Mesothelial cell of epicardium (in vitro differentiated cells): ENCODE measurements around the gene COQ2. TPM values are rescaled to one million over a fixed set of nuclear protein-coding genes. Genes with fewer than 3 reads are reported as not detected.
"Not testable (repeated sequence)": the region's sequence is repeated elsewhere in the genome, so short reads cannot be mapped to it uniquely, and the experiment has no call there.

ENCODE experiments used
- DNase-seq, 2 experiments: peaks; one replicate each; pipeline ENCODE4 v3.0.0; 2021; ENCODE audit warnings: low spot score in 2 of 2; ENCODE audit not compliant: unreplicated experiment in 2 of 2
- H3K27ac Mint-ChIP-seq: 2 replicates; pipeline ENCODE4 v1.8.0; 2021; ENCODE audit warnings: mixed read lengths
- H3K27me3 Mint-ChIP-seq: 2 replicates; pipeline ENCODE4 v1.8.0; 2021; ENCODE audit warnings: low read depth, mixed read lengths
- H3K36me3 Mint-ChIP-seq: 2 replicates; pipeline ENCODE4 v1.8.0; 2021; ENCODE audit warnings: mixed read lengths
- H3K4me1 Mint-ChIP-seq: 2 replicates; pipeline ENCODE4 v1.8.0; 2021; ENCODE audit warnings: mixed read lengths
- H3K4me3 Mint-ChIP-seq: 2 replicates; pipeline ENCODE4 v1.8.0; 2021; ENCODE audit warnings: mild to moderate bottlenecking, moderate library complexity, mixed read lengths
- H3K9me3 Mint-ChIP-seq: 2 replicates; pipeline ENCODE4 v1.8.0; 2021; ENCODE audit warnings: mixed read lengths
- total RNA-seq: library from RNA; stranded (reverse); gene quantifications from 3 replicates; pipeline ENCODE4 v1.2.1, GENCODE V29; 2021
- TF ChIP-seq, protein P1 (sequence below): fragments of 200-600 bp; sonication (generic); IDR thresholded peaks from one replicate; pipeline ENCODE4 v1.5.0; 2021; ENCODE audit warnings: antibody characterized with exemption; ENCODE audit not compliant: unreplicated experiment

COQ2 gene
- total RNA-seq, 1 donor from 2014 or later, result 8.0 TPM

DNA sequence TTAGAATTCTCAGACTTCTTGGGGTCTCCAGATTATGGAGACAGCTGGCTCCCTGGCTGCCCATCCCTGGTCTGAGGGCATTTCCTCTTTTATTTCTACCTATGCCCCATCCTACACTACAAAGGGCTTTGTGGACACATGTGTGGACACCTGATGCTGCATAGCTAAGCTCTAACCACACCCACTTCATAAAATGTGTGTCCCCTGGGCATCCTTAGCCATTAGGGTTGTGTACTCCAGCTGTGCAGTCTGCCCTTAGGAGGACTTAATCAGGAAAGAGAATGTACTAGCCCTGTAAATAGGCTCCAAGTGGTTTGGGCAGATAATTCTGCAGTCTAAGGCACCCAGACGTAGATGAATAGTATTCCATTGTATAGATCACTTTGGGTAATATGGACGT is 47.0 kb downstream of the COQ2 start:
- no peaks in the 10 kb centered on the region for H3K9me3 Mint-ChIP-seq
- no peak overlapping the region for H3K4me3 Mint-ChIP-seq
- H3K27ac Mint-ChIP-seq, result no peak overlapping the region
- TF ChIP-seq, protein P1, sequence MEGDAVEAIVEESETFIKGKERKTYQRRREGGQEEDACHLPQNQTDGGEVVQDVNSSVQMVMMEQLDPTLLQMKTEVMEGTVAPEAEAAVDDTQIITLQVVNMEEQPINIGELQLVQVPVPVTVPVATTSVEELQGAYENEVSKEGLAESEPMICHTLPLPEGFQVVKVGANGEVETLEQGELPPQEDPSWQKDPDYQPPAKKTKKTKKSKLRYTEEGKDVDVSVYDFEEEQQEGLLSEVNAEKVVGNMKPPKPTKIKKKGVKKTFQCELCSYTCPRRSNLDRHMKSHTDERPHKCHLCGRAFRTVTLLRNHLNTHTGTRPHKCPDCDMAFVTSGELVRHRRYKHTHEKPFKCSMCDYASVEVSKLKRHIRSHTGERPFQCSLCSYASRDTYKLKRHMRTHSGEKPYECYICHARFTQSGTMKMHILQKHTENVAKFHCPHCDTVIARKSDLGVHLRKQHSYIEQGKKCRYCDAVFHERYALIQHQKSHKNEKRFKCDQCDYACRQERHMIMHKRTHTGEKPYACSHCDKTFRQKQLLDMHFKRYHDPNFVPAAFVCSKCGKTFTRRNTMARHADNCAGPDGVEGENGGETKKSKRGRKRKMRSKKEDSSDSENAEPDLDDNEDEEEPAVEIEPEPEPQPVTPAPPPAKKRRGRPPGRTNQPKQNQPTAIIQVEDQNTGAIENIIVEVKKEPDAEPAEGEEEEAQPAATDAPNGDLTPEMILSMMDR, result no peak
- no peak for DNase-seq
- H3K4me1 Mint-ChIP-seq, result peaks cover 2% of the 10 kb centered on the region
- no peaks in the 10 kb centered on the region for H3K36me3 Mint-ChIP-seq
- no peaks in the 10 kb centered on the region for H3K27me3 Mint-ChIP-seq

DNA sequence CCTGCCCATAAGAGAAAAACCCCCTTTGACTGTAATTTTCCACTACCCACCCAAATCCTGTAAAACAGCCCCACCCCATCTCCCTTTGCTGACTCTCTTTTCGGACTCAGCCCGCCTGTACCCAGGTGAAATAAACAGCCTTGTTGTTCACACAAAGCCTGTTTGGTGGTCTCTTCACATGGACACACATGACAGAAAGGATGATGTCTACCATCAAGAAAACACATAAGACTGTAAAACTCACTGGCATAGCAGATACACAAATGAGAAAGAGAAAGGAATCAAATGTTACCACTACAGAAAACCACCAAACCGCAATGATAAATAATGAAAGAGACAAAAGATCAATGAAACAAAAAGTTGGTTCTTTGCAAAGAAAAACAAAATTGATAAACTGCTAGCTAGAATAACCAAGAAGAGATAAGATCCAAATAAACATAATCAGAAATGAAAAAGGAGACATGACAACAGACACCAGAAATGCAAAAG is 48.9 kb downstream of the COQ2 start:
- H3K27me3 Mint-ChIP-seq, H3K9me3 Mint-ChIP-seq, H3K4me3 Mint-ChIP-seq, H3K36me3 Mint-ChIP-seq, DNase-seq, H3K4me1 Mint-ChIP-seq, H3K27ac Mint-ChIP-seq: not testable (repeated sequence)

DNA sequence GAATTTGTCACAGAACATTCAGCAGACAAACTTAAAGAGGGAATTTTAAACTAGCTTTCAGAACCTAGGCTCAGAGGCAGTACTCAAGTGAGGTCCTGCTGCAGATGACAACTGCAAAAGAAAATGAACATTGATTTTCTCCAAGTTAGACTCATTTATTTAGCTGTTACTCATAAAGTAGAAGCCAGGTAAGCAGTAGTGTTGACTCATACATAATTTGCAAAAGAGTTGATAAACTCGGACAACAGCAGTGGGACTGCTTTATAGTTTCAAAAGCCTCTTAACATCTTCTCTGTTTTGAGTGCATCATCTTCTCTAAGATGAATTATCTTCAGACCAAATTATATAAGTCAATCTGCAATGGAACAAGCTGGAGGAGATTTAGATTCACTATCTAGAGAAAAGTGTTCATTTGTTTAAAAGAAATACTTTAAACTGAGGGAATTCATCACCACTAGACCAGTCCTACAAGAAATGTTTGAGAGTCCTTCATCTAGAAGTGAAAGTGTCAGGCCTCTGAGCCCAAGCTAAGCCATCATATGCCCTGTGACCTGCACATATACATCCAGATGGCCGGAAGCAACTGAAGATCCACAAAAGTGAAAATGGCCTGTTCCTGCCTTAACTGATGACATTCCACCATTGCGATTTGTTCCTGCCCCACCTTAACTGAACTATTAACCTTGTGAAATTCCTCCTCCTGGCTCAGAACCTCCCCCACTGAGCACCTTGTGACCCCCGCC is 49.5 kb downstream of the COQ2 start:
- Mint-ChIP-seq H3K4me3 (no peak overlapping the region), H3K27ac (no peak overlapping the region), H3K36me3 (no peaks in the 10 kb centered on the region), H3K4me1 (peaks cover 2% of the 10 kb centered on the region), H3K9me3 (no peaks in the 10 kb centered on the region), H3K27me3 (no peaks in the 10 kb centered on the region)
- no peak for DNase-seq
- TF ChIP-seq, protein P1, result no peak

DNA sequence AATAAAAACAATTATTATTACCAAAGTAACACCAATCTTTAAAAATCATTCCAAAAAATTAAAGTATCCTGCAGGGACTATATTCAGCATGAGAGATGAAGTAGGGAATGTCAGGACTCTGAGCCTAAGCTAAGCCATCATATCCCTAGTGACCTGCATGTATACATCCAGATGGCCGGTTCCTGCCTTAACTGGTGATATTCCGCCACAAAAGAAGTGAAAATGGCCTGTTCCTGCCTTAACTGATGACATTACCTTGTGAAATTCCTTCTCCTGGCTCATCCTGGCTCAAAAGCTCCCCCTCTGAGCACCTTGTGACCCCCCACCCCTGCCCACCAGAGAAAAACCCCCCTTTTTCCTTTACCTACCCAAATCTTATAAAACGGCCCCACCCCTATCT is 50.2 kb downstream of the COQ2 start:
- H3K4me1 Mint-ChIP-seq, H3K27me3 Mint-ChIP-seq, DNase-seq, H3K9me3 Mint-ChIP-seq, H3K4me3 Mint-ChIP-seq, H3K36me3 Mint-ChIP-seq, H3K27ac Mint-ChIP-seq: not testable (repeated sequence)

DNA sequence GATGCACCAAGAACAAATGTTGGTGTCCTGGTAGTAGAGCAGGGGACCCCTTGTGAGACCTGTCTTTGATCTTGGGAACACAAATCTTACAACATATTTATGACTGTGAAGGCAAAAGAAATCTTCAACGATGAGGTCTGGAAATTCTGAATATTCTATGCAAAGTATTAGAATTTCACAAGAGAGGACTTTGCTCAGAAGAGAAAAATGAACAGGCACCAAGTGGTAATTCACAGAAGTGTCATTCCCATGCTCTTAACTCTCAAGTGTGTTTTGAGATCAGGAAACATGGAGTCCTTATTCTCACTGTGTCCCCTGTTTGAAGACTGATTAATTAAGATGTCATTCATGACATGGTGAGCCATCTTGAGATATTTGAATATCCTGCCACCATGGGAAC is 52.5 kb downstream of the COQ2 start:
- TF ChIP-seq, protein P1, result no peak

DNA sequence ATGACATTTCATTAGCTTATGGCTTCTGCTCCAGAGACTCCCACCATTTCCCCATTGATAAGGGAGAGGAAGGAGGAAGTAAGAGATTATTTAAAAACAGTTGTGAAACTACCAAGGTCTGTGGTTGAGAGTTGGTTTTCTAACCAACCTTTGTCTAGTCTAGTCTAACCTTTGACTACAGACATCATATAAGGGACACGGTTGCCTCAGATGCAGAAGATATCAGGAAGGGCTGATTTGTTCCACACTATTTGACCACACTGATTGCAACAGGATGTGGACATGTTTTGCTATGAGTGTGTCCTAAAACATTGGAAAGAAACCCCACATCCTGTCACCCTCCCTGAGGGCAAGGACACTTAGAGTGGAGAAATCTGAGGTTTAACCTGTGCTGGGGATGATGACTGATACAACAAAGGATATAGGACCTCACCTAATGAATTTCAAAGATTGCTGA is 53.0 kb downstream of the COQ2 start:
- no peak overlapping the region for H3K4me3 Mint-ChIP-seq

More for the DNA sequence above, 52.5 kb downstream of the COQ2 start:
- Mint-ChIP-seq H3K36me3 (no peaks in the 10 kb centered on the region), H3K4me3 (no peak overlapping the region), H3K4me1 (no peaks in the 10 kb centered on the region), H3K27me3 (no peaks in the 10 kb centered on the region), H3K27ac (no peak overlapping the region), H3K9me3 (no peaks in the 10 kb centered on the region)
- DNase-seq, result no peak

More for the DNA sequence above, 53.0 kb downstream of the COQ2 start:
- no peaks in the 10 kb centered on the region for H3K4me1 Mint-ChIP-seq
- H3K27me3 Mint-ChIP-seq, result no peaks in the 10 kb centered on the region
- H3K36me3 Mint-ChIP-seq, result no peaks in the 10 kb centered on the region
- TF ChIP-seq, protein P1, result no peak
- no peak for DNase-seq
- H3K9me3 Mint-ChIP-seq, result no peaks in the 10 kb centered on the region
- H3K27ac Mint-ChIP-seq, result no peak overlapping the region
